Suppressor macrophage treated with lipopolysaccharide for 4 hours (primary cell): ENCODE measurements around the gene ACSBG1.
A peak's percentile ranks its signal among the peaks of the same experiment; 100 is the strongest.

ENCODE experiments used
- DNase-seq: peaks from one replicate; pipeline ENCODE4 v3.0.0-alpha.2; 2020

ACSBG1 gene

DNA sequence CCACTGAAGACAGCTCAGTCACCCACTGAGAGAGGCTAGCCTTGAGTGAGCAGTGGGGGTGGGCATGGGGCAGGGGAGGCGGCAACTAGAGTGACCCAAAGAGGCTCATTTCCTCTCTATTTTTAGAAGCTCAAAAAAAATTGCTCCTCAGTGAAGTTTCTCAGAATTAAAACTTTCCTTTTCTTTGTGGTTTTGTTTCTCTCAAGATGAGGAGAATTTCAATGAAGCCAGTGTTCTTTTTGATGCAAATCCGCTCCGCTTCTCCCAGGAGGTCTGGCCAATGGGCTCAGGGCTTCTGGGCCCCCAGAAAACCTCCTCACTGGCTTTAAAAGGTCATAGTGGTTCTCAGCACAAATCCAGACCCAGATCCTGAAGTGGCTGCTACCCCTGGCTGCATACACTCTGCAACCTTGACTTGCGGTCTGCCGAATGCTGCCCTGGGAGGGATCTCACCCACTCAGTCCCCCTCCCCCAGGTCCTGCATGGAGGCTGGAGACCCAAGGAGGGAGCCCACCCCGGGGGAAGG is at the start of gene ACSBG1:
Gene ACSBG1, minus strand, starts transcription at position 51 of the 526 bp plus-strand sequence. CDS start 64 bp downstream, outside the sequence.
- DNase-seq = no peak

DNA sequence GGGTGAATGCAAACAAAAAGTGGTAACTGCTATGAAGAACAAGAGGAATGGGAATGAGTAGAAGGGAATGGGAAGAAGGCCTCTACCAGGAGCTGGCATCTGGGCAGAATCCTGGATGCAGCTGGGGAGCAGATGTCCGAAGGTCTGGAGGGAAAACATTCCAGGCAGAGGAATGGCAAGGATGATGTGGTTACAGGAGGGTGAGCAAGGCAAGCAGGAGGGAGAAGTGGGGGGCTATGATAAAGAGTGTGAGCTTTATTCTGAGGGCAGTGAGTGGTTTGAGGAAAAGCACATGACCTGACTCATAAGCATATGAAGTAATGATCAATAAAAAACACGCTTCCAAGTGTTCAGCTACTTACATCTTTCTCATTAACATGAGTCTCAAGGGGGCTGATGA is 48.0 kb upstream of the ACSBG1 start:
- no peak for DNase-seq

- no peak for DNase-seq
Observed at GRCh38 chr15:78280319-78281072, 46.1 kb upstream of the ACSBG1 start.

GRCh38 chr15:78276064-78276943 is 41.9 kb upstream of the ACSBG1 start:
- DNase-seq = no peak

DNA sequence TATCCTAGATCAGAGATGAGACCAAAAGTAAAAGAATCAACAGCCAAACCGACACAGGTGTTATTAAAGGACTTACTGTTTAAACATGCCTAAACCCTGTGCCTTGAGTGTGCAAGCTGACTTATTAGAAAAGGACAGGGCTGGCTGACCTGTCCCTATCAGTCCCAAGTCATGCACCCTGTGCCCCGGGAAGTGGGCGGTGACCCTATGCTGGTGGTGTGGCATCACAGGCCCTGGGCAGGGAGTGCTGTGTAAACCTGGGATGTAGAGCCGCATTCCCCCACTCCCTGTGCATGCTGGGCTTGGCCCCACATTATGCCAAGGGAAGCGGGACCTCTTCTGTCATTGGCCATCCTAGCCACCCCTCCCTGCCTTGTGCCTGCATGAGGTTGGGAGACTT is 40.6 kb upstream of the ACSBG1 start:
- no peak for DNase-seq

- DNase-seq = no peak
Observed at GRCh38 chr15:78272776-78273175, 38.4 kb upstream of the ACSBG1 start.

DNA sequence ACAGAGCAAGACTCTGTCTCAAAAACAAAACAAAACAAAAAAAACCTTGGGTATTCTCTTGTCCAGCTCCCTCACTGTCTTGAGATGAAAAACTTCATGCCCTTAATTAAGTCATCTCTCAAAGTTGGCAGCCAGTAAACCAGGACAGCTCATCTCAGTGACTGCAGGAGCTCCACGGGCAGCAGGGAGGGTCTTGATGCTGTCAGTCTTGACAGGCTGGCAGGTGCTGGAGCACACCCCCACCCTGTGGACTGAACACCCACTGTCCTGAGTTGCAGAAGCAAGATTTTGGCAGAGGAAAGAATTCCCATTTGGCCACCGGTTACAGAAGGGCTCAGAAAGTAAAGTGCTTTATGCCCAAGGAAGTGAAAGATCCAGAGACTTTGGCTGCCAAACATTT is 38.0 kb upstream of the ACSBG1 start:
- no peak for DNase-seq

DNA sequence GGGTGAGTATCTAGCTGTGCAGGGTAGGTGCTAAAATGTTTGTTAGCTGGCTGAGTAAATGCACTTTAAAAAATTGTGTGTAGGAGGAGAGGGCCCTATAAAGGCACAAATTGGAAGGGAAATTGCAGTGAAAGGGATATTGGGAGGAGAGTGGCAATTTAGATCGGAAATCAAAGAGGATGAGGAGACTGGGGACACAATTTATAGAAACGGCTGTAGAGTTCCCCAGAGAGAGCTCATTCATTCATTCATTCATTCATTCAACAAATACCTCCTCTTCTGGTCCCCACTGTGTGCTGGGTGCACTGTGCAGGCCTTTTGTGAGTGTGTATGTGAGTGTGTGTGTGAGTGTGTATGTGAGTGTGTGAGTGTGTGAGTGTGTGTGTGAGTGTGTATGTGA is 32.4 kb upstream of the ACSBG1 start:
- no peak for DNase-seq

DNA sequence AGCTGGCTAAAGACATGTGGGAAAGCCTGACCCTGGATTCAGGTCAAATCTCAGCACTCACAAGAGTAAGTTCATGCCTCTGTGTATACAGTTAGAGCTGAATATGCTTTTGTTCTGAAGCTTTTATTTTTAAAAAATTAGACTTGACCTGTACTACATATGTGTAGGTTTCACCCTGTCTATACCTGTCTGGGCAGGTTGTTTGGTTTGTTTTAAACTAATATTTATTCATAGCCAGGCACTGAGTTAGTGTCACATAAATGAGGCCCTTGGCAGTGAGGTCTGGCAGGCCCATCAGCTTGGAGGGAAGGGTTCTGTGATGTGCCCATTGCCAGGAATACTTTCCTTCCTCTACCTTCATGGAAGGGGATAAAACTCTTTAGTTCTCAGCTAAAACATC is 31.9 kb upstream of the ACSBG1 start:
- DNase-seq = no peak

DNA sequence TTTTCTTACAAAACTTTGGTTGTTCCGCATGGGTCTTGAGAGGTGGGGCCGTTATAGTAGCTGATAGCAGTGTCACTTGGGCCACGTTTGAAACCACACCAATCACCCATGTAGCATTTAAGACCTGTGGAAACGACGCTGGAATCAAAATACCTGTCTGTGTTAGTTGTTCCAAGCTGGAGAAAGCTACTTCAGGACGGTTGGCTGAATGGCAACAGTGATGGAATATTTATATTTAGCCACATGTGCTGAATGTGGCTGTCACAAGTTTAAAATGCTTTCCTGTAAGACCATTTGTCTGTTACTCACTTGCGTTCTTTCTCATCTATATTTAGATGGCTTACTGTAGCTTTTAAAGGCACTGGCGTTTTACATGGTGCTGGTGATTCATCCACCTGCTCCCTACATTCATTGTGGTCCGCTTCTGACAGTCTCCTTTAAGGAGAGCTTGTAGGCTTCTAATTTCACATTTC is 31.4 kb upstream of the ACSBG1 start:
- DNase-seq = peak; percentile 26

GRCh38 chr15:78265137-78265460 is 30.7 kb upstream of the ACSBG1 start:
- DNase-seq = no peak

DNA sequence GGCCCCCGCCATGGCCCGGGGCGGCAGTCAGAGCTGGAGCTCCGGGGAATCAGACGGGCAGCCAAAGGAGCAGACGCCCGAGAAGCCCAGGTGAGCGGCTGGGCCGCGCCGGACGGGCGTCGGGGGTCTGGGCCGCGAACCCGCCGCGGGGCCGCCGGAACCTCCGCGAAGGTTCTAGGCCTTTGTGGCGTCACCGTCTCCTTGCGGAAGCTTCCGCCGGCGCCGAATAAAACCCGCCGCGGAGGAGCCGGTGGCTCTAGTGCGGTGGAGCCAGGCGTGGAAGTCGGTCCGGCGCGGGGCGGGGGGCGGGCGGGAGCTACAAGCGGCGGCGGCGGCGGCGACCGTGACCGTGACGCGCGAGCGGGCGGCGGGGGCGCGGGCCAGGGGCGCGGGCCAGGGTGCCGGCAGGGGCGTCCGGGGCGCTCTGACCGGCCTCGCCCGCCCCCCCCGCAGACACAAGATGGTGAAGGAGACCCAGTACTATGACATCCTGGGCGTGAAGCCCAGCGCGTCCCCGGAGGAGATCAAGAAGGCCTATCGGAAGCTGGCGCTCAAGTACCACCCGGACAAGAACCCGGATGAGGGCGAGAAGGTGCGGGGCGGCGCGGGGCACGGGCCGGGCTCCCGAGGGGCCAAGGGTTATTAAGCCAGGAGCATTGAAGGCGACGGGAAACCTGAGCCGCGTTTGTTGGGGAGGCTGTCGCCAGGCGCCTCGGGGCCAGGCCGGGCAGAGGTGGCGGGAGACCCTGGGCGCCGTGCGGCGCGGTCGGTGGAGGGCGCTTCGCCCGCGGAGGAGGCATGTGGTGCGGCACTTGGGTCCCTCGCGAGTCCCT is 30.2 kb upstream of the ACSBG1 start, which contains the start of gene DNAJA4:
Gene DNAJA4, plus strand, starts transcription at position 259 of the 833 bp plus-strand sequence. Its CDS starts 202 bp downstream, at position 461.
- peak; percentile 60 for DNase-seq

- DNase-seq = no peak
Observed at GRCh38 chr15:78263907-78264303, 29.5 kb upstream of the ACSBG1 start.

GRCh38 chr15:78263351-78263781 is 29.0 kb upstream of the ACSBG1 start:
- no peak for DNase-seq

DNA sequence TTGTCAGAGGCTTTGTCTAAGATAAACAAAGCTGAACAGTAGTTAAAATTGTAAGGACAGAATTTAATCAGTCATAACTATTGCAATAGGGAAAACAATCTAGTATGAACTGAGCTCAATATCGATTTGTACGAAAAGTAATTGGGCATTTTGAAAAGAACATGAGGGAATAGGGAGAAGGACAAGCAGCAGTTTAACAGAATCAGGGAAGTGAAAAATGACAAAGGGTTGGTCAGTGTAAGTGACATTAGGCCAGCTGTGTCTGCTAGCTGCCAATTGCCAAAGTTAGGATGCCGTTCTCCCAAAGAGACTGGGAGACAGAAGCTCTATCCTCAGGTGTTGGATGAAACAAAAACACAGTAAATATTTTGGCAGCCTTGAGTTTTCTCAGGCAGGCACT is 26.7 kb upstream of the ACSBG1 start:
- no peak for DNase-seq

GRCh38 chr15:78260489-78260888 is 26.1 kb upstream of the ACSBG1 start:
- no peak for DNase-seq

DNA sequence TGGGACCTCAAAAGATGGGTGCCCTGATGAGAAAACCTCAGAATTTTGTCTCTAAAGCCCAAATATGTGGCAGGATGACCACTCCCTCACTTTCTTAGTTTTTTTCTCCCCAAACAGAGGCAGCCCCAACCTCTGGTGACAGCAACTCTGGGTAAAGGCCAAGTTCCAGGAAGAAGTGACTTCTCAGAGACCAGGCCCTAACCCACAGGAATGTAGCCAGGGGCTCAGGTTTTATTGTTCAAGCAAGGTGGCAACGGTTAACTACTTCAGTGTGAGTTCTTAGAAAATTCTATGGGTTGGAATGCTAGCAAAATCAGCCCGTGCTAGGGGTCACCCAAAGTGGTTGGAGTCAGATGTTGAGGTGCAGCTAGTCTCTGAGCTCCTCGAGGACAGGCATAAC is 24.9 kb upstream of the ACSBG1 start:
- no peak for DNase-seq

- no peak for DNase-seq
Observed at GRCh38 chr15:78257681-78258080, 23.3 kb upstream of the ACSBG1 start.

GRCh38 chr15:78256044-78256437 is 21.7 kb upstream of the ACSBG1 start:
- DNase-seq = no peak

GRCh38 chr15:78255421-78256043 is 21.2 kb upstream of the ACSBG1 start:
- DNase-seq = no peak

DNA sequence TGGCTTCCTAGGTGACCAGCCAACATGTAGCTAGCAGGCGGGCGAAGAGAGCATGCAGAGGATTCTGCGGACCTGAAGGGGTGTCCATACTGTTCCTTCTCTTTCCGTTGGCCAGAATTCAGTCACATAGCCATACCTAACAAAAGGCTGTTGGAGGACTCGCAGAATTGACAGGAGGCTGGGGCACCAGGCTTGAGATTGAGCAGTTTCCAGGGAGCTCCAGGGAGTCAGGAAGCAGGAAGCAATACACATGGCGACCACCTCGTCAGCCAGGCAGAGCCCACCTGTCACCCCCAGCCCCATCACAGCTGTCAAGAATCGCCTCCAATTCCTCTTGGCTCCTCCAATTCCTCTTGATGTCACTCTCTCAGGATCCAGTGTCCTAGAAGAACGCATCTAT is 16.8 kb upstream of the ACSBG1 start:
- DNase-seq = no peak

GRCh38 chr15:78249131-78249530 is 14.8 kb upstream of the ACSBG1 start:
- no peak for DNase-seq
